Mammary epithelial cell (primary cell): ENCODE data around the gene HIVEP2.

Source experiments
- CTCF ChIP-seq, 2 donors: IDR thresholded peaks in 1 of 2; conservative IDR thresholded peaks in 1 of 2; 2 replicates each; pipeline ENCODE4 v1.5.1; 2011 to 2012; ENCODE audit warnings: inconsistent platforms in 2 of 2, low read length in 2 of 2, mild to moderate bottlenecking in 2 of 2, control low read depth in 1 of 2, low read depth in 1 of 2; ENCODE audit not compliant: insufficient read depth in 1 of 2; ENCODE audit errors: extremely low read depth in 1 of 2
- EZH2 ChIP-seq: IDR thresholded peaks from 2 replicates; pipeline ENCODE4 v1.6.1; 2012; ENCODE audit warnings: low read length, inconsistent platforms, borderline replicate concordance

- TF ChIP-seq CTCF (conservative IDR thresholded peaks at IDR 0.05 in 1 of 2, IDR thresholded peaks at IDR 0.05 in 1 of 2; ENCODE audit: extremely low read depth in 1 of 2, insufficient read depth in 1 of 2, low read depth in 1 of 2, low read length in 2 of 2) (no peak), EZH2 (no peak)
These were observed 101.6 kb downstream of the HIVEP2 start for GRCh38 chr6:142843361-142843760.
